Measurements from ENCODE around the gene THAP12.

DNA sequence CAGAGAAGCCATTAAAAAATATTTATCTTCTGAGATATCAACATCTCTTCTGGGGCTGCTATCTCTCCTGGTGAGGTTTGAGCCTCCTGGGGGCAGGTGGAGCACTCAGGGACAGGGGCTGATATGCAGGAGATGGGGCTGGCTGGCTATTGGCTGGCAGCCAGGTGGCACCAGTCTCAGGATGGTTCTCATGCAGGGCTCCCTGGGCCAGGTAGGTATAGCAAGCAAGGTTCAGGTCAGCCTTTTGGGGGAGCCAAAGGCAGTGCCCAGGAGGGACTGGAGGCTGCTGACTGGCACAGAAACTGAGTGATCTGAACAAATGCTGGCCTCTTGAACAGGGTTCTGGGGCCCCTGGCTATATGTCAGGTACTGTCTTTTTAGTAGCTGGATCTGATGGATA, 34.1 kb upstream of the THAP12 start:
- TF ChIP-seq, protein P1, sequence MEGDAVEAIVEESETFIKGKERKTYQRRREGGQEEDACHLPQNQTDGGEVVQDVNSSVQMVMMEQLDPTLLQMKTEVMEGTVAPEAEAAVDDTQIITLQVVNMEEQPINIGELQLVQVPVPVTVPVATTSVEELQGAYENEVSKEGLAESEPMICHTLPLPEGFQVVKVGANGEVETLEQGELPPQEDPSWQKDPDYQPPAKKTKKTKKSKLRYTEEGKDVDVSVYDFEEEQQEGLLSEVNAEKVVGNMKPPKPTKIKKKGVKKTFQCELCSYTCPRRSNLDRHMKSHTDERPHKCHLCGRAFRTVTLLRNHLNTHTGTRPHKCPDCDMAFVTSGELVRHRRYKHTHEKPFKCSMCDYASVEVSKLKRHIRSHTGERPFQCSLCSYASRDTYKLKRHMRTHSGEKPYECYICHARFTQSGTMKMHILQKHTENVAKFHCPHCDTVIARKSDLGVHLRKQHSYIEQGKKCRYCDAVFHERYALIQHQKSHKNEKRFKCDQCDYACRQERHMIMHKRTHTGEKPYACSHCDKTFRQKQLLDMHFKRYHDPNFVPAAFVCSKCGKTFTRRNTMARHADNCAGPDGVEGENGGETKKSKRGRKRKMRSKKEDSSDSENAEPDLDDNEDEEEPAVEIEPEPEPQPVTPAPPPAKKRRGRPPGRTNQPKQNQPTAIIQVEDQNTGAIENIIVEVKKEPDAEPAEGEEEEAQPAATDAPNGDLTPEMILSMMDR (conservative IDR thresholded peaks at IDR 0.05; ENCODE audit: low read depth, low read length) = no peak
- TF ChIP-seq EZH2 (IDR thresholded peaks at IDR 0.05; ENCODE audit: low read length, unreplicated experiment) = no peak
- no peak for TF ChIP-seq EZH2phosphoT487 (IDR thresholded peaks at IDR 0.05; ENCODE audit: borderline replicate concordance, low read length)
